ENCODE data around the gene LRP1B. TPM values are rescaled to one million over a fixed set of nuclear protein-coding genes. Genes with fewer than 3 reads are reported as not detected.
"Not testable (repeated sequence)": the region's sequence is repeated elsewhere in the genome, so short reads cannot be mapped to it uniquely, and the experiment has no call there.

Gene LRP1B
- total RNA-seq, 2 donors from 2014 or later, result 0.09 to 0.59 TPM

- no peak for DNase-seq
- ATAC-seq, result no peak
- intact Hi-C loops (cut with DNase I, micrococcal nuclease), result no loop called here
Measured at GRCh38 chr2:141835103-141835502, 295.7 kb downstream of the LRP1B start.

GRCh38 chr2:141828761-141829160 is 302.1 kb downstream of the LRP1B start:
- intact Hi-C loops (cut with DNase I, micrococcal nuclease), result no loop called here
- no peak for ATAC-seq
- no peak for DNase-seq

GRCh38 chr2:141824790-141825189 is 306.0 kb downstream of the LRP1B start:
- no peak for DNase-seq
- ATAC-seq, result no peak
- intact Hi-C loops (cut with DNase I, micrococcal nuclease), result no loop called here

GRCh38 chr2:141820893-141821292 is 309.9 kb downstream of the LRP1B start:
- intact Hi-C loops (cut with DNase I, micrococcal nuclease), result no loop called here
- ATAC-seq, result no peak
- DNase-seq, result no peak

- intact Hi-C loops (cut with DNase I, micrococcal nuclease); ATAC-seq; DNase-seq: not testable (repeated sequence)
Measured at GRCh38 chr2:141815320-141815719, 315.5 kb downstream of the LRP1B start.

- DNase-seq (no peak), ATAC-seq (no peak)
- intact Hi-C loops (cut with DNase I, micrococcal nuclease), result no loop called here
Measured at GRCh38 chr2:141814150-141814549, 316.7 kb downstream of the LRP1B start.

- ATAC-seq (no peak), DNase-seq (no peak)
- intact Hi-C loops (cut with DNase I, micrococcal nuclease), result no loop called here
Measured at GRCh38 chr2:141810148-141810547, 320.7 kb downstream of the LRP1B start.

- intact Hi-C loops (cut with DNase I, micrococcal nuclease), result no loop called here
- no peak for ATAC-seq
- DNase-seq, result no peak
Measured at GRCh38 chr2:141806090-141806489, 324.7 kb downstream of the LRP1B start.

GRCh38 chr2:141805302-141805701 is 325.5 kb downstream of the LRP1B start:
- intact Hi-C loops (cut with DNase I, micrococcal nuclease), result no loop called here
- DNase-seq (no peak), ATAC-seq (no peak)

GRCh38 chr2:141796449-141796848 is 334.4 kb downstream of the LRP1B start:
- intact Hi-C loops (cut with DNase I, micrococcal nuclease), result no loop called here
- no peak for ATAC-seq

GRCh38 chr2:141791521-141791920 is 339.3 kb downstream of the LRP1B start:
- ATAC-seq, result no peak
- intact Hi-C loops (cut with DNase I, micrococcal nuclease), result no loop called here
- no peak for DNase-seq

More at GRCh38 chr2:141796449-141796848, 334.4 kb downstream of the LRP1B start:
- no peak for DNase-seq

- ATAC-seq, result no peak
- DNase-seq, result no peak
- intact Hi-C loops (cut with DNase I, micrococcal nuclease), result no loop called here
Measured at GRCh38 chr2:141782574-141782973, 348.2 kb downstream of the LRP1B start.

GRCh38 chr2:141778315-141778835 is 352.4 kb downstream of the LRP1B start:
- intact Hi-C loops (cut with DNase I, micrococcal nuclease), result no loop called here
- no peak for DNase-seq
- ATAC-seq, result no peak

GRCh38 chr2:141770530-141770929 is 360.3 kb downstream of the LRP1B start:
- intact Hi-C loops (cut with DNase I, micrococcal nuclease), result no loop called here
- no peak for DNase-seq
- no peak for ATAC-seq

- DNase-seq (no peak), ATAC-seq (no peak)
- intact Hi-C loops (cut with DNase I, micrococcal nuclease), result no loop called here
Measured at GRCh38 chr2:141767691-141768090, 363.1 kb downstream of the LRP1B start.

- ATAC-seq, result no peak
- intact Hi-C loops (cut with DNase I, micrococcal nuclease), result no loop called here
- no peak for DNase-seq
Measured at GRCh38 chr2:141767051-141767450, 363.8 kb downstream of the LRP1B start.

- DNase-seq (no peak), ATAC-seq (no peak)
- intact Hi-C loops (cut with DNase I, micrococcal nuclease), result no loop called here
Measured at GRCh38 chr2:141766225-141766624, 364.6 kb downstream of the LRP1B start.

- intact Hi-C loops (cut with DNase I, micrococcal nuclease), result no loop called here
- ATAC-seq (no peak), DNase-seq (no peak)
Measured at GRCh38 chr2:141748616-141749015, 382.2 kb downstream of the LRP1B start.

- intact Hi-C loops (cut with DNase I, micrococcal nuclease), result no loop called here
- no peak for ATAC-seq
- no peak for DNase-seq
Measured at GRCh38 chr2:141741652-141742051, 389.2 kb downstream of the LRP1B start.

GRCh38 chr2:141737492-141738255 is 393.1 kb downstream of the LRP1B start:
- DNase-seq (no peak), ATAC-seq (no peak)
- intact Hi-C loops (cut with DNase I, micrococcal nuclease), result no loop called here

- no peak for ATAC-seq
- intact Hi-C loops (cut with DNase I, micrococcal nuclease), result no loop called here
- DNase-seq, result no peak
Measured at GRCh38 chr2:141736466-141736865, 394.4 kb downstream of the LRP1B start.
